Fibroblast of mammary gland (primary cell): ENCODE measurements around the gene B4GALNT4.

ENCODE experiments used
- DNase-seq: peaks from one replicate; pipeline ENCODE4 v3.0.0-alpha.2; 2010; ENCODE audit warnings: low read depth
- H3K4me3 ChIP-seq: 2 replicates; pipeline ENCODE4 v1.5.1; 2011; ENCODE audit warnings: low read depth, mild to moderate bottlenecking, low read length, moderate library complexity; ENCODE audit not compliant: control insufficient read depth
- CTCF ChIP-seq: conservative IDR thresholded peaks from 2 replicates; pipeline ENCODE4 v1.5.1; 2011; ENCODE audit warnings: low read depth, low read length, inconsistent platforms; ENCODE audit not compliant: control insufficient read depth, insufficient read depth

Gene B4GALNT4

GRCh38 chr11:415640-416041 is 46.3 kb downstream of the B4GALNT4 start:
- TF ChIP-seq CTCF = no peak
- no peak for DNase-seq
- H3K4me3 ChIP-seq = no peak overlapping the region

DNA sequence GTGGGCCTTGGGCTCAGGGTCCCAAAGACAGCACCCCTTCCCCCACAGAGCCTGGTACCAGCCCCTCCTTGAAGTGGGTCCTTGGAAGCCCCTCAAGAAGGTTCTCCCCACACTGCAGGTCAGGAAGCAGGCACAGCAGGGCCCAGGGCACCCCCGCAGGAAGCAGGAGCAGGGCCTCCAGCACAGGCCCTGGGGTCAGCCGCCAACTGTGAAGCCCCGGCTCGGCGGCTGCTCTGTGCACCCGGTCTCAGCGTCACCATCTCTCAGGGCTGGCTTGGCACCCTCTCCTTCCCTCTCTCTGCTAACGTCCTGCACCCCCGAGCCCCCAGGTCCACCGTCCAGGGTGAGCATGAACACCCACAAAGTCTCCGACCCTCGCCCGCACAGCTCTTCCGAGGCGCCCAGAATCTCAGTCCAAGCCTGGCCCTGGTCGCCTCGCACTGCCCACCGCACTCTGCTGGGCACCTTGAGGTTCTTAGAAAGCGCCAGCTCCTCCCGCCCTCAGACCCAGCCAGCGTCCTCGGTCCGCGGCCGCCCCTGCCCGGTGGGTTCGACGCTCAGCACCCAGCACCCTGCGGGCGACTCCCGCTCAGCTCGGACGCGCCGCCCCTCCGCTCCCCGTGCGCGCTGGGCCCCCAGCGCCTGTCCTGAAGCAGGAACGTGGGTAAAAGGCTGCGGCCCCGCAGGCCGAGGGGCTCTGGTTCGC is 46.9 kb downstream of the B4GALNT4 start:
- DNase-seq = no peak
- no peak for TF ChIP-seq CTCF
- no peak overlapping the region for H3K4me3 ChIP-seq

GRCh38 chr11:416757-417621 is 47.7 kb downstream of the B4GALNT4 start:
- TF ChIP-seq CTCF = no peak
- no peak overlapping the region for H3K4me3 ChIP-seq
- no peak for DNase-seq

- DNase-seq = no peak
- no peak for TF ChIP-seq CTCF
- H3K4me3 ChIP-seq = no peak overlapping the region
Measured at GRCh38 chr11:417652-418342, 48.5 kb downstream of the B4GALNT4 start.

DNA sequence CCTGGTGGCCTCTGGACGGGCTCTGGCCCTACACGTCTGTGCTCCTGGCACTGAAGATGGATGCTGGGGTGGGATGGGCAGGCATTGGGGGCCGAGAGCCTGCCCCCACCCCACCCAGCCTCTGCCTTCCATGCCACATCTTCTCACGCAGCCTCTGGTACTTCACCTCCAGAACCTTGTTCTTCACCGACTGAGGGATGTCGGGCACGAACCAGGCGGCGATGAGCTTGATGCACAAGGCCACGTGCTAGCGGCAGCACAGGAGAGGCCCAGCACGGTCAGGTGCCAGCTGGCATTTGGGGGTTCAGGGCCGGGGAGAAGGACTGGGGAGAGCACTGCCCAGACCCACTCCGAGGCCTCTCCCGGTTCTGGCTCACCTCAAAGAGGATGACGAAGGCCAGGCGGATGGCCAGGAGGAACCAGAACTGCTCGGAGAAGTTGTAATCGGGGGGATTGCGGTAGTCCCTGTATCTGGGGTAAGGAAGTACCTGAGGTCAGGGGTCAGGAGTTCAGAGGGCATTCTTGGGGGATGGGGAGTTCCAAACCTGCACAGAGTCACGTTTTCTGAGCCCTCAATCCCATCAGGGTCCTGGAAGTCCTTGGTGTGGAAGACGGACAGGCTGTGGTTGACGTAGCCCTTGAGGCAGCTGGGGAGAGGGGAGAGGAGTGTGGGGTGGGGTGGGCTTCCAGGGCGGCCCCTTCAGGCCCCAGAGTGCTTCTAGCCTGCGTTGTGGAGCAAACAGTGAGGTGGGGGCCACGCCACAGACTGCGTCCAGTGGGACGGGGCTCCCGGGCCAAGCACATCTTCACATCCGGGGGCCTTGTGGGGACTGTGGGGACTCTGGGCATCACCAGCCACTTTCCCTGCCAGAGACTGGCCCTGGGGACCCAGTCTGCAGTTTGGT is 49.3 kb downstream of the B4GALNT4 start:
- TF ChIP-seq CTCF = no peak
- no peak overlapping the region for H3K4me3 ChIP-seq
- DNase-seq = no peak
